Eye (tissue), 1 donor: ENCODE results near the gene CARD9.

Source experiments
- DNase-seq: peaks from one replicate; pipeline ENCODE4 v3.0.0-alpha.2; 2015

CARD9 gene

GRCh38 chr9:136346157-136346481, 27.4 kb downstream of the CARD9 start:
- DNase-seq = no peak

GRCh38 chr9:136345281-136346156, 27.9 kb downstream of the CARD9 start:
- peak; percentile 62 for DNase-seq

- peak; percentile 9 for DNase-seq
Observed at GRCh38 chr9:136344544-136345280, 28.8 kb downstream of the CARD9 start.

GRCh38 chr9:136343884-136344269, 29.6 kb downstream of the CARD9 start:
- peak; percentile 12 for DNase-seq

GRCh38 chr9:136343121-136343883, 30.2 kb downstream of the CARD9 start:
- no peak for DNase-seq

GRCh38 chr9:136342181-136343120, 31.0 kb downstream of the CARD9 start:
- peak; percentile 94 for DNase-seq

GRCh38 chr9:136341769-136342168, 31.7 kb downstream of the CARD9 start:
- no peak for DNase-seq

- no peak for DNase-seq
Observed at GRCh38 chr9:136341042-136341655, 32.3 kb downstream of the CARD9 start.

- DNase-seq = no peak
Observed at GRCh38 chr9:136340356-136341041, 33.0 kb downstream of the CARD9 start.

- DNase-seq = no peak
Observed at GRCh38 chr9:136339958-136340310, 33.5 kb downstream of the CARD9 start.

GRCh38 chr9:136339173-136339957, 34.1 kb downstream of the CARD9 start:
- peak; percentile 79 for DNase-seq

GRCh38 chr9:136338511-136338910, 35.0 kb downstream of the CARD9 start:
- no peak for DNase-seq

- no peak for DNase-seq
Observed at GRCh38 chr9:136337416-136338395, 35.8 kb downstream of the CARD9 start.

- no peak for DNase-seq
Observed at GRCh38 chr9:136336881-136337280, 36.6 kb downstream of the CARD9 start.

GRCh38 chr9:136336156-136336870, 37.2 kb downstream of the CARD9 start:
- no peak for DNase-seq

GRCh38 chr9:136335296-136336155, 37.9 kb downstream of the CARD9 start:
- DNase-seq = no peak

GRCh38 chr9:136334541-136334940, 38.9 kb downstream of the CARD9 start:
- no peak for DNase-seq
